ENCODE measurements around the gene RRBP1.

RRBP1 gene

DNA sequence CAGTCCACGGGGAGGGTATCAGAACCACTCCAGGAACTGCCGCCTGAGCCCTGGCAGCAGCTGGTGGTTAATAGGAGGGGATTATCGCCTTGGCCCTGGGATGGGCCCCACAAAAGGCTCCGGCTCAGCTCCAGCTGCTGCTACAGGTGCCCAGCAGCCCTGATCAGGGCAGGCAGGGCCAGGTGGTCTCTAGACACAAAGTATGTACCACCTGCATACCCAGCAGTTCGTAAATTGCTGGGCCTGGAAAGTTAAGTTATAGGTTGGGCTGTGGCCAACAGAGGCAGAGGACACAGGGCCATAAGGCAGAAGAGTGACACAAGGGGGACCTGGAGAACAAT is 35.1 kb downstream of the RRBP1 start:
- DNase-seq: no peak

DNA sequence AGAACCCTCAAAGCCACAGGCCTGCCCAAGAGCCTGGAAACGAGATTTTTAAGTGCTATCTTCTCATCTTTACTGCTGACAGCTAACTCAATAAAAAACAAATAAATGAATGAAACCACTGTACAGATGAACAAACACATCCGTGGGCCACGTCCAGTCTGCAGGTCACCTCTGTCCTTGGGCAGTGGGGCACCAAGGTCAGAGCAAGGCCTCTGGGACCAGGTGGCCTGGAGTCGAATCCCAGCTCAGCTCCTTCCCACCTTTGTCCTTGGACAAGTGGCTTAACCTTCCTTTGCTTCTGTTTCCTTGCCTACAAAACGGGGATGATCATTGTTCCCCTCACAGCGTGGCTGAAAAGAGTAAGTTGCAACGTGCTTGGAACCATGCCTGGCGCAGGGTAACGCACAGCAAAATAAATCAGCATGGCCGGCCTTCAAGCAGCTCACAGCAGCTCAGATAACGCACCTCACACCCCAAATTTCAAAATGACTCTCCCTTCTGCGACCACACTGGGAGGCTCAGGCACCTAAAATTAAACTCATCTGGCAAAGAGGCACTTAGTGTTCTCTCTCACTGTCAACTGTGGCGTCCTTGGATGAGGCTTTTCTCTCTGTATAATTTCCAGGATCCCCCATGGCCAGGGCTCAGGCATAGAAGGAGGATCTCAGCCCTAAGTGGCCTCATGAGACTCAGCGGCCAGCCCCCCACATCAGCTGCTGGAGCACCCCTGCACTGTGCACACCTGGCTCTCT is 35.7 kb downstream of the RRBP1 start:
- DNase-seq: no peak

DNA sequence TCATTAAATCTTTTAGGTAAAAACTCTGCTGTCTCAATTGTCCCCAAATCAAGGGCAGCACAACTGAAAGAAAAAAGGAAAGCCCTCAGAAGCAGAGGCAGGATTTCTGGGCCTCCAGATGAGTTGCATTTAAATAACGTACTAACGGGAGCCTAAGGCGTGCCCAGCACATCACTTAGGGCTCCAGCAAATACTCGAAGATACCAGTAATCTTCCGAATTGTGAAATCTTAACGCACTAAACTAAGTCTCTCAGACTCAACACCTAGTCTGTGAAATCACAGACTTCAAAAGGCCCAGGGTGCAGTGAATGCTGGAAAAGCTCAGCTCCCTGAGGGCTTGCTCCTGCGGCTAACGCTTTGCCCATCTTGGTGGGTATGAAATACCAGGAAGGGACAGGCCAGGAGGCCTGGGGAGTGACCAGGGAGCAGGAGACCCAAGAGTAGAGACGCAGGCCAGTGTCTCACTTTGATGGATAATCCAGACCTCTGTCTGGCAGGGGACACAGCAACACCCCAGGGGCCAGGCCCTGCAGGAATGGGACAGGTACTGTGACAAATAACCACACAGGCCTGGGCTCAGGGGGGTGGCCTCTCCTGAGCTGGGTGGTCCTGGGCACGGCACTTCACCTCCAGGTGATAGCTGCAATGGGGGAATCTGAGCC is 36.4 kb downstream of the RRBP1 start:
- no peak for DNase-seq

DNA sequence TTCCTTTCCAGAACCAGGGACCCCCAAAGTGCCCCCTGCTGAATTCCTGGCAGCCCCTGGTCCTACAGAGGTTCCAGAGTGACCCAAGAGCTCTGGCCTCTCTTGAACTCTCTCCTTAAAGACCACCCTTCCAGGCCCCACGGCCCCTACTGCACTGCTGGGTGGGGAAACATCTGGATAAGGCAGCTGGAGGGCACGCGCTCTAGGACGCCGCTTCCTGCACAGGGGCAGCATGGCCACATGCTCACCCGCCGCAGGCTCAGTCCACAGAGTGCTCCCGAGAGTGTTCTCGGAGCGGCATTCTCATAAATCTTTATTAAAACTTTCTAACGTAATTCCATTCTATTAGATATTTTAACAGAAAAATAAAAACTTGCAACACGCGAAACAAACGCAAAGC is 37.0 kb downstream of the RRBP1 start:
- DNase-seq: no peak

GRCh38 chr20:17644451-17644850 is 37.6 kb downstream of the RRBP1 start:
- no peak for DNase-seq

GRCh38 chr20:17643531-17644188 is 38.4 kb downstream of the RRBP1 start:
- no peak for DNase-seq

DNA sequence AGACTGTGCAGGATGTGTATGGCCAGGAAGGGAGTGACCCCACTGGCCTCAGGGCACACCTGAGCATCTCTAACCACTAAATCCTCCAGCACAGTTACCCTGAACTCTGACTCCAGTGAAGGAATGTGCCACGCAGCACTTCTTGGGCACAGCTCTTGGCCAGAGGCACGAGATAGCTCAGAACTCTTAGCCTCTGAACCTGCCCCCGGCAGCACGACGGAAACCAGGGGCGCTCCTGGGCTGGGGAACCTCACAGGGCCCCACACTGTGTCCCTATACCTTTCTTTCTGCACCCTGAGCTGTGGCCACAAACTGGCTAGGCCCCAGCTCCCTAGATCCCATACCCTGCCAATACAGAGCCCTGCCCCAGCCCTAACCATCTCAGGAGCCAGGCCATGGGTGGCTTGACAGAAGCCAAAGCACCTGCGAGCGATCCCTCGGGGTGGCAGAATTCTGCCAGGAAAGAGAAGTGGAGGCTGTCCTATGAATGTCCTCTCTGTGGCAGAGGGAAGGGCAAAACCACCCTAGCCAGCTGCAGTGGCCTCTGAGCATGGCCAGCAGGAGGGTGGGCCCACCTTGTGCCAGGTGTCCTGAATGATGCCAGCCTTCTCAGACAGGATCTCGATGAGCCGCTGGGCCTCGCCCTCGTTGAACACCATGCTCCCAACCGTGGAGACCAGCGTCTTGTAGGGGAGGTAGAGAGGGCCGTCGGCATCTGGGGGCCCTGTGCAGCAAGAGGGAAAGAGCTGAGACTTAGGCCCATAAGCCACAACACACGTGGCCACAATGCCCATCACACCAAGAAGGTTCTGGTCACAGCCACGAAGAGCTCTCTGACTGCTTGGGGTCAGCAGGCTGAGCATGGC is 39.4 kb downstream of the RRBP1 start:
- no peak for DNase-seq

GRCh38 chr20:17641993-17642392 is 40.0 kb downstream of the RRBP1 start:
- DNase-seq: no peak

DNA sequence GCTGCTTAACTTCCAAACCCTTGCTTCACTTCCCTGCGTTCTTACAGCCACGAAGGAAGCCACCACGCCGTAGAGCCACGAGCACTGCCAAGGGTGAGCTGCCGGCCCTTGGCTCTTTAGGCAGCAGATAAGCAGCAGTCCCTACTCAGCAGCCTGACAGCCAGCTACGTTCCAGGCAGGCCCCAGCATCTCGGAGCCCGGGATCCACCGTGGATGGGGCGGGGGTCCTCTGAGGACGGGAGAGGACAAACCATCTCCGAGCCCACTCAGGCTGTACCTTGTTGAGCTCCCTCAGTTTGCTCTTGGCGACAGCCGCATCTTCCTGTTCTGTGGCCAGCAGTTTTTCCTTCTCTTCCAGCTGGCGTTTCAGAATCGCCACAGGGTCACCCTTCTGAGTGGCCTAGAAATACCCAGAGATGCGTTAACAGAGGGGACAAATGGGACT is 40.5 kb downstream of the RRBP1 start:
- DNase-seq: no peak

- no peak for DNase-seq
Observed at GRCh38 chr20:17640875-17641378, 41.1 kb downstream of the RRBP1 start.

- no peak for DNase-seq
Observed at GRCh38 chr20:17640146-17640874, 41.7 kb downstream of the RRBP1 start.

DNA sequence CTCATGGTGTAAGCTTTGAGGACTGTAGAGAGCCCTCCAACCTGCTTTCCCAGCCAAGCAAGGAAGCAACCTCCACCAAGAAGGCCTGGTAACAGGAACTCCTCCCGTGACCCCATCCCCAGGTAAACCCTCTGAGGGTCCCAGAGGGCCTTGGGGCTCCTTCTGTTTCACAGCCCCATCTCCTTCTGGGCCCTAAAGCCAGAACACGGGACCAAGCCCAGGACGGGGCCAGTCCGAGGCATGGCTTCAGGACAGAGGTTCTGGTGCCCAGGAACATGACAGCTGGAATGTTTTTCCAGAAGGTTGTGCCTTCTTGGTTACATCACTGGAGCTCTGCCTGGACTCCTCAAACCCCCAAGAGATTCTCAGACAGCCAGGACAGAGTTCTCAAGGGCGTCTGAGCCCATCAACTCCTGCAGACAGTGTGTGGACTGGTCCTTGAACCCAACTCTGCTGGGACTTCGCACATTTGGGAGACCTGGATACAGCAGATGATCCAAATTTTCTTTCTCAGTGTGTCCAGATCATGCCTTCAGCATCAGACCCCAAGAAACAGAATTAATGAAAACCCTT is 43.1 kb downstream of the RRBP1 start:
- DNase-seq: no peak

DNA sequence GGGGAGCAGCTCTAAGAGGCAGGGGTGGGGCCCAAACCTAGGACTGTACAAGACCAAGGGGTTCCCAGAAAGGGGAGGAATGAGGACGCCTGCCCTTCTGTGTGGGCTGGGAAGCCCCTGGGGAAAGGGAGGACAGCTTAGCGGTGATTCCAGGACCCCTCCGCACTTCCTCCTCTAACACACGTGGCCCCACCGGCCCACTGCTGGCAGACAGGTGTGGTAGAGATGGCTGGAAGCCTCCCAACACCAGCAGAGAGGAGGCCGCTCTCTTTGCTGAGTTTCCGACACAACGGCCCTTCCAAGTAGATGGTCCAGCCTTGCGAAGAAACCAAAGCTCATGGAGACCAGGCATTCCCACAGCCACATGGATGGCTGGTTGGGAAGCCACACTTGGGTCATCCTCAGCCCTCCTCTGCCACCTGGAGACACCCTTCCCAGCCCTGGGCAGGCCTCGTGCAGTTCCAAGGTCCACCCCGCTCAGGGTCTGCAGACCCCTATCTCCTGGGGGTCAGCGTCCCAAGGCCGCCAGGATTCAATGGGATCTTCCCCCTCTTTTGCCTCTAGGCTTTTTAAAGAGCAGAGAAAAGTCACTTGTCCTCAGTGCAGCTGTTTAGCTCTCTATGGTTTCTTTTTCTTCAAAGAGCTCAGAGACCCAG is 43.9 kb downstream of the RRBP1 start:
- DNase-seq: no peak

DNA sequence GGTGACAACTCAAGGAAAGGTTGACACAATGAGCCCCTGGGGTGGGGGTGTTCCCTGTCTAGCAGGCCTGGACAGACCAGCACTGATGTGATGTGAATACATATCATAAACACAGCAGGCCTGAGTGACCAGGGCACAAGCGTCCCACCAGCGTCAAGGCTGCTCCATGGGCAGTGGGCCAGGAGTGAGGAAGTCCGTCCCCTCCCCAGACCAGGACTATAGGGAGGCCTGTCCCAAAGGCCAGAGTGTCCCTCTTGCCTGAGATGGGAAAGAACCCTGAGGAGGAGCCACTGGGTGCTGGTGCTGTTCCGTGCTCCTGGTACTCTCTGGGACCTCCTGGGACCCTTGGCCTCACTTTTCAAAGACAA is 44.6 kb downstream of the RRBP1 start:
- DNase-seq: no peak

- DNase-seq: no peak
Observed at GRCh38 chr20:17636523-17637412, 45.3 kb downstream of the RRBP1 start.

- no peak for DNase-seq
Observed at GRCh38 chr20:17635332-17636244, 46.5 kb downstream of the RRBP1 start.

- no peak for DNase-seq
Observed at GRCh38 chr20:17634661-17635331, 47.2 kb downstream of the RRBP1 start.

DNA sequence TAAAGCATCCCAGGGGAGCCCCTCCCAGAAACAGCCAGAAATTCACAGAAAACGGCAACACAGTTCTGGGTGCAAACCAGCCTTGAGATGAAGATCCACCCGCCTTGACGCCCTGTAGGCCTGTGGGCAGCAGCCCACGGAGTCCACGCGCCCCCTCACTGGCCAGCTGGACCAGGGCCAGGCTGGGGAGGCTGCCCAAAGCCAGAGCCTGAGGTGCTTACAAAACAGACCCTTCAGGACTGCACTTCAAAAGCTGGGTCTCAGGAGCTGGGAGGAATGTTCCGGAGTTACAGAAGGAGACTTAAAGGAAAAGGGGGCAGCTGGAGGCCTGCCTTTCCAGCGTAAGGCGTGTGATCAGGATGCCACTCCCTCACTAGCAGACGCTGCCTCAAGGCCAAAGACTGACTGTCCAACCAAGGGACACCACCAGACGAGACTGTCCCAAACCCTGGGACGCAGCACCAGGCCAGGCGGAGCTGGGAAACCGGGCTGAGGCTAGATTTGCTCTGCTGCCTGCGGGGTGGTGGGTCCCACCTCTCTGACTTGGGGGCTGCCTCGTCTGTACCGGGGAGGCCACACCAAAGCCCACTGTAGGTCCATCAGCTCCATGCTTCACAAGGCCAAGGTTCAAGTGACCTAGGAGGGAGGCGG is 48.1 kb downstream of the RRBP1 start:
- DNase-seq: no peak

Measured in effector CD4-positive, alpha-beta T cell (primary cell).